ENCODE measurements around the gene ZNF407.

GRCh38 chr18:74595431-74595830 is 2.2 kb upstream of the ZNF407 start:
- no peak for TF ChIP-seq CTCF (IDR thresholded peaks at IDR 0.05; ENCODE audit: low read depth, low read length, poor library complexity, severe bottlenecking)
- TF ChIP-seq EZH2phosphoT487 (IDR thresholded peaks at IDR 0.05; ENCODE audit: borderline replicate concordance, low read length), result no peak
